Measurements from ENCODE around the gene CDK17.

- TF ChIP-seq SUZ12 (IDR thresholded peaks at IDR 0.05; ENCODE audit: extremely low read depth, insufficient read depth, insufficient read length): no peak
- no peak for TF ChIP-seq YY1 (IDR thresholded peaks at IDR 0.05; ENCODE audit: insufficient read depth, insufficient read length)
- TF ChIP-seq ZNF274 (IDR thresholded peaks at IDR 0.05; ENCODE audit: low read depth, low read length): no peak
Observed at GRCh38 chr12:96383991-96384390, 16.2 kb downstream of the CDK17 start.

Data from NT2/D1 (cell line).